ENCODE results near the gene PTGDR2.

The PTGDR2 gene

DNA sequence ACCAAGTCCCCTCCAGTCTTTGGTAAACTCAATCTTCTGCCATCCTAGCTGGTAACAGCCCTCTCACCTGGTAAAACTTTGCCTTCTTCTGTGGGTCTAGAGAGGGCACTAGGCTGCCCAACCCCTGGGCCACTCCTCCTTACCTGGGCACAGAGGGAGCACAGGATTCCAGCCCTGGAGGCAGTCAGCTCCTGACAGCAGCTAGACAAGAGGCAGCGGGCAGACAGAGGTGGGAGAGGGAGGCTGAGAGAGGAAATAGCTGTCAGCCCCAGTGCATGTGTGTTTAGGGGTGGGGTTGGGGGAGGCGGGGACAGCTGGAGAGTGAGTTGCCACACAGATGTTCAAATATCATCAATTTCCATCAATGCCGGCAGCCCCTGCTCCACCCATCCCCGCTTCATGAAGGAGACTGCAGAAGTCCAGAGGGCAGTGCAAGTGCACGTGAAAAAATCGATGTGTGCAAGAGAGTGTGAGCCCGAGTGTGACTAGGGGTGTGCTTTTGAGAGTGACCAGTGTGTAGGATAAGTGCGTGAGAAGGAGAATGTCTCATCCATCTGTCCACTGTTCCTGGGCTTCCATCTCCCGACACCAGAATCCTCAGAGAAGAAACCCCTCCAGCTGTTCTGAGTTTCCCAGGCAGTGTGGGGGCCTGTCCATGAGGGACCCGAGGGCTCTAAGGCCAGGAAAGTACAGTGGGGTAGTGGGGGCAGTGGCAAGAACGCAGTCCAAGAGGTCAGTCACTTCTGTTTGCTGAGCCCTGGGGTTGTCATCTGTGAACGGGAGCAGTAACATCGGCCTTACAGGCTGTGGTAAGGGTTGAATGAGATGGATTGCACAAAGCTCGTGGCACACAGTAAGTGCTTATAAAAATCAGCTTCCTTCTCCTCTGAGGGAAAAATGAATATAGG lies at the start of gene PTGDR2:
Gene PTGDR2 (minus strand): TSS at position 225 of the 908 bp plus-strand sequence. CDS start 2,228 bp downstream, outside the sequence.
- DNase-seq, result no peak

- DNase-seq, result no peak
Measured at GRCh38 chr11:60905047-60905446, 49.3 kb upstream of the PTGDR2 start.

DNA sequence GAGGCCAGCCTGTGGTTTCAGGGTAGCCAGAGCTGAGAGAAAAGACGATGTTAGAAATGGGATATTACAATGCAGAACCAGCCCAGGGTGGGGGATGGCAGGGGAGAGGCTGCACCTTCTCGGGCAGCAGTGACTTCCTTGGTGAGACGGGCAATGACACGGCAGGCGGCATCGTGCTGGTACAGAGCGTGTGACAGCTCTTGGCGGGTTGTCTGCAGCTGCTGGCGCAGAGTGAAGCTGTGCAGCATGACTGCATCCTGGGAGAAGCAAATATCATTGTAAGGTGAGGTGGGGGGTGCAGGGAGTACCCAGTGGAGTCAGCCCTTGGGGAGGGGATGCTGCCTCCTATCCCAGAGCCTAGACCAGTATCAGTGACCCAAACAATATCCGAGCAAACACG lies 46.9 kb upstream of the PTGDR2 start:
- DNase-seq, result no peak

DNA sequence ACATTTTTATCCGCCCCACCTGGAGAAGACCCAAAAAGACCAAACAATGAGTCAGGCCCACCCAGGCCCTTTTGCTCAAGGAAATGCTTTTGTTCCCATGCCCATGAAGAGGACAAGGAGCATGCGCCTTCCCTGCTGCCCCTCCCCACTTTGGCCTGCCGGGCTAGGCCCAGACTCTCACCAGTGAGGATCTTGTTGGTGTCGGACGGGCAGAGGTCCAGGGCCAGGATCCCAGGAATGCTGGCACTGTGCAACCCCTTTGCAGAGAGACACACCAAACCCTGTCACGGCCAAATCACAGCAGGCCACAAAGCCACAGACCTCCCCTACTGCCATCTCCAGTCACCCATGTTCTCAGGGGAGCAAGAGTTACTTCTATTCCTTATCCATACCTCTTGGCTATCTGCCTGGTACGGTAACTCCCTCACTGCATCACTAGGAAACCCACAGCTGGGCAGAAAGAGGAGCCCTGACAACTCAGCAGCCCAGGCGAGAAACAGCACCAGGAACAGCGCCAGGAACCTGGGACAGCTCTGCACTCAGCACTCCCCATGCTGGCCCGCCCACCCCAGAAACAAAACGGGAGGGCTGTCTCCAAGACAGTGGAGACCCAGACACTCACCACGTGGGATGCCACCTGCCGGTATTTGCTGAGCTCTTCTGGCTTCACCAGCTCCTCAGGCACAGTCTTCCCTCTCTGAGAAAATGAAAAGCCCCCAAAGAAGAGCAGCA lies 45.1 kb upstream of the PTGDR2 start:
- DNase-seq, result peak; percentile 28

DNA sequence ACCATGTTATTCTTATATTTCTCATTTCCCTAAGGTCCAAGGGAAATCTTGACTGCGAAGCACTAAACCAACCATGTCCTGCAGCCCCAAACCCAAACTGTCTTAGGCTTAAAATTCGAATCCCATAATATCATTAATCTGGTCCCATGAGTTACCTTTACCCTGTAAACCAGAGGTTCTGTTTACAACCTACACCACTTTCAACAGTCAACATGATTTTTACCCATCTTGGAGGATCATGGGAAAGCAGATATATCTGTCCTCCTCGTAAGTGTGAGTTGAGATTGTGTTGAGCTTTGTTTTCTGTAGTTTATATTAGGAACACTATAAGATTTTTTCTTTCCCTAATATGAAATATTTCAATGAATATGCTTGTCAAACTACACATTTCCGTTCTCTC lies 44.2 kb upstream of the PTGDR2 start:
- DNase-seq, result no peak

DNA sequence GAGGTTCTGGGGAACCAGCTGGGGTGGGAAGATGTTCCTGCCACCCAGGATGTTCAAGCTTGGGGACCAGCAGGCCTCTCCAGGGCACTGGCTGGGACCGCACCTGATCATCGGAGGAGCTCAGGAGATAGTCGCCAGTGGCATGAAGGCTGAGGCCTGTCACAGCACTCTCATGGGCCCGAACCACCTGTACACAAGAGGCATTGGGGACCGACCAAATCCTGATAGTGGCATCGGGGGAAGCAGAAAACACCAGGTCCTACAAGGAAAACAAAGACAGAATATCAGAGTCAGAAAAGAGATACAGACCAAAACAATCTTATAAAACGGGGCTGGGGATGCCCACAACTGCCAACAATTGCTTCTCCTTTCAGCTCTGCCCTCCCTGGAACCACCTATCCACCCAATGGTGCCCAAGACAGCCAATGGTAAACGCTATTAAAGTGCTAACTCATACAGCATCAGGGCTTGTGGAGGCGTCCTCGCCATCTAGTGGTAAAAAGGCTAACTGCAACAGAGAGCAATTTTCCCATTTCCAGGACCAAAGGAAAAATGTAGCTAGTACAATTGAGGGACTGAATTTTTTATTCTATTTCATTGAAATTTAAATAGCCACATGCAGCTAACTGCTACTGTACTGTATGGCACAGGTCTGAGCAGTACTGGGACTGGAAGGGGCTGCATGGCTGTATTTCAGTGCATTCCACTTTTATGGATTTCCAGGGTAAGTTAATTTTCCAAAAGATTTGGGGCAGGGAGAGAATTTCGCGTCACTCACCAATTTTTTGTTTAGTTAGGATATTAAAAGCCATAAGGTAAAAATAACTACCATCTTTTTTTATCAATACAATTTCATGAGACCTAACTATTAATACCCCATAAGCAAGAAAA lies 43.5 kb upstream of the PTGDR2 start:
- DNase-seq, result peak; percentile 52

DNA sequence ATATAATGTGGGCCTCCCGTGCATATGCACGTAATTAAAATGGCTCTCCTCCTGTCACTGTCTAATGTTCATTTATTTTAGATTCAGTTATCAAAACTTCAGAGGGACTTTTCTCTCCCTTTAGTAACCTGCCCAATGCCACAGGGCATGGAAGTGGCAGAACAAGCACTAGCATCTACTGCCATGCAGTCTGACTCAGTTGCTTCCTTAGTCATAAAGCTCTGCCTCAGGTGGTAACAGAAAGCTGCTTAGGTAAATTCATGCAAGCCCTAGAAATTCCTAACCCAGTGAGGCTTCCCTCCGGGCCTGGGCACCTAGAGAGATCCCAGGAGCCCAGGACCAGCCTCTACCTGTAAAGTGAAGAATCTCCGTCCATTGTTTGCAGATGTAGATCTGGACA lies 41.7 kb upstream of the PTGDR2 start:
- no peak for DNase-seq

GRCh38 chr11:60895687-60896086 lies 39.9 kb upstream of the PTGDR2 start:
- no peak for DNase-seq

DNA sequence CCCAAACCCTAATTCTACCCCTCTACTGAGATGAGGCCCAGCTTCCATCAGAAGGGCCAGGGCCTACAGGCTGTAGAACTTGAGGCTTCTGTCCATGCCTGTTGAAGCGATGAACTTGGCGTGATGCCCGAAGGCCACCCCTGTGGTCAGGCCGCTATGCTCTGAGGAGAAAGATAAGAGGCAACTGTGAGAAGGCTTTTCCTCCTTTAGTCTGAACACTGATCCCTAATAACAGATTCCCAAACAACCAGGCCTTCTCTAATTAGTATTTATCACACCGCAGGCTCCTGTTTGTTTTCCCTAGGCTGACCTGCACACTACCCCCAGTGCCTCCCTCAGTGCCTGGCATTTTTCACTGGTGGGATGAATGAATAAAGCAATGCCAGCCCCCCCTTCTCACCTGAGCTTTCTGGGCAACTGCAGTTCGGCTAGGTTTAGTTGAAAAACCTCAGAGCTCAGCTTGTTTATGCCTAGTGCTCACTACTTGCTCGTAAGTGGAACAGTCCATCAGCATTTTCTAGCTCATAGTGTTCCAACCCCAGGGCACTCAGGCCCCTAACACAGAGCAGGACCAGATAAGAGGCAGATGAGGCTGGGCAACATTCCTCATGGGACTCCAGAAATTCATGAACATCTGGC lies 35.5 kb upstream of the PTGDR2 start:
- DNase-seq, result no peak

DNA sequence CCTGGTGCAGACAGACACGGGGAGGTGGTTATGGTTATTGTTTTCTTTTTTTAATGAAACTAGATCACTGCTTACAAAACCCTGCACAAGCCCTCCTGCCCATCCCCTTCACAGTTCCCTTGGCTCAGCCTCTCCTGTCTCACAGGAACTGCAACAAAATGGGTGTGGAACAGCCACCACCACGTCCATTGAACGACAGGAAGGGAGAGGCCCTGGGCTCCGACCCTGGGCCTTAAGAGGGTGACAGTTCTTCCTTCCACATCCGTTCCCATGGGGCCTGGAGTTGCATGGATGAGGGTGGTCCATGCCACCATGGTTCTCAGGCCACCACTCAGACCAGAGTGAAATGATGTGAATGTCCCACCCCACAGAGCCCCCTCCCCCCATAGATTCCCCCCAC lies 34.9 kb upstream of the PTGDR2 start:
- no peak for DNase-seq

GRCh38 chr11:60889869-60890311 lies 34.1 kb upstream of the PTGDR2 start:
- no peak for DNase-seq

- DNase-seq, result peak; percentile 28
Measured at GRCh38 chr11:60887556-60887955, 31.8 kb upstream of the PTGDR2 start.

DNA sequence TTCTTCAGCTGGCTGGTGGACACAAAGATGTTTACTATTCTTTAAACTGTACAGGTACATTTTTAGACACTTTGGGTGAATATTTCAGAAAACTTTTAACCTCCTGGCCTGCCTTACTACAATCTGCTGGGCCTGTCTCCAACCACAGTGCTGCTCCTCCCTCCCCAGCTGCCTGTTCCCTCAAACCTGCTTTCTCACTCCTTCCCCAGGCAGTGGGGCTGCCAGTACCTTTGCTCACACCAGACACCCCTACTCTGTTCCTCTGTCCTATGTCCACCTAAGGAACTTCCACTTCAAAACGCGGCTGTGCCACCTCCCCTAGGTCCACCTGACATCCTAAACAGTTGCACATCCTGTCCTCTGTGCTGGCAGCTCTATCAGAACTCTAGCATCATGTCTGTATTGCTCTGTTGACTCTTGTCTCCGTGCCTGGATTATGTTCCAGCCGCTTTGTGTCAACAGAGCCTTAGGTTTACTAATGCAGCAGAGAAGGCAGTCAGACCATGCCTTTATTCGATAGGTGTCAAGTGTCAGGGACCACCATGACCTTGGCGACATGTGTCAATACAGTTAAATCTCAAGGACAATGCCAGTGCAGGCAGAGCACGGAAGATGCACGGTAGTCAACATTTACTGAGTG lies 25.0 kb upstream of the PTGDR2 start:
- DNase-seq, result no peak

DNA sequence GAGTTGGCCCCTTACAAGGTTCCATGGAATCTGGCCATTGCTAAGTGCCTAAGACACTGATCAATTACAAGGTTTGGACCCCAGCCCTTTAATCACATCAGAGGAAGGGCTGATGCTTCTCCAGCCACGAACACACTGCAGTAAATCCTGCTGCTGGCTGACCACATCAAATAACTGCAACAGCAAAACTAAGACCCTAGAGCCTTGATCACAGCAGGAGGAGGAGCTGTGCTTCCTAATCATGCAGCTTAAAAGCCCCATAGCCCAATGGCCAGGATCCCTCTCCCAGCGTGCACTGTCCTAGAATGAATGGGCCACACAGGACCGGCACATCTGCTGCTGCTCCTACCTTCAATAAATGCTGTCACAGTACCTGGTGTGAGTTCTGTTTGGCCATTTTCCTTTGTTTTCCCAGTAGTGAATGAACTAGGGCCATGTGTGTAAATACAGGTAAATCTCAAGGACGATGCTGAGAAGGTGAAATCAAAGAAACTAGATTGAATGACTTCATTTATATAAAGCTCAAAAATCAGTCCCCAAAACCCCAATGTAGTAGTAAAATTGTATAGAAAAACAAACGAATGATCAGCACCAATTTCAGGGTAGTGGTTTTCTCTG lies 24.3 kb upstream of the PTGDR2 start:
- DNase-seq, result no peak

GRCh38 chr11:60879104-60879503 lies 23.4 kb upstream of the PTGDR2 start:
- no peak for DNase-seq

GRCh38 chr11:60878245-60879101 lies 22.7 kb upstream of the PTGDR2 start:
- DNase-seq, result no peak

GRCh38 chr11:60876168-60876485 lies 20.4 kb upstream of the PTGDR2 start:
- DNase-seq, result no peak

DNA sequence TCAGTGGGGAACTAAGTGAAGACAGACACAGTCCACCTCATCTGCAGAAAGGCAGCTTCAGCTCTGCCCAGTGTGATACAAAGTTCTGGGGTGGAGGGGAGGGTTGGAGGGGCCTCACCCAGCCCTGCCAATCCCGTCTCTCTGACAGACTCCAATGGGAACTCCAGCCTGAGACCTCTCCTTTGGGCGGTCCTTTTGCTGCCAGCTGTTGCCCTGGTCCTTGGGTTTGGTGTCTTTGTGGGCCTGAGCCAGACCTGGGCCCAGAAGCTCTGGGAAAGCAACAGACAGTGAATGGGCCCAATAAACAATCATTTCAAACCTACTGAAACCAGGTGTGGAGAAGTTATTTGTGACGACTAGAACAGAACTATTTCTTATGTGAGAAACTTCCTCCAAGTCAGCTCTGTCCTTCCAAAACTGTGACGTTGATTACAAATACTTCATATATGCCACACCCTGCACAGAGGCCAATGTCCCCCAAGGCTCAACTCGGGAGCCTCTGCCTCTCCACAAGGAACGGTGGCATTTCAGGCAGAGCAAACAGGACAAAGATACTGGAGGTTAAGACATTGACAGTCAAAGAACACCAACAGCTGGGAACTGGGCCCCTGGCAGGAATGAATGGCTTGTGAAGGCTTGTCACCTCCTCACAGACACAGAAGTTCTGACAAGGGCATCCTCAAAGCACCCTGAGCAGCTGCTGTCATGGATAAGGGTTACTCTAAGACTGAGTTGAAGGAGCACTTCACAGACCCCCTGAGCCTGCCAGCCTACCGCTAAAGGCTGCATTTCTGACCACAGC lies 19.8 kb upstream of the PTGDR2 start:
- no peak for DNase-seq
